SKM-1 (cell line): Measurements from ENCODE around the gene EFCAB6.

Experiments
- DNase-seq: peaks from one replicate; lab custom pipeline; 2025; ENCODE audit not compliant: unreplicated experiment; lab: John Stamatoyannopoulos, UW

Gene EFCAB6

DNA sequence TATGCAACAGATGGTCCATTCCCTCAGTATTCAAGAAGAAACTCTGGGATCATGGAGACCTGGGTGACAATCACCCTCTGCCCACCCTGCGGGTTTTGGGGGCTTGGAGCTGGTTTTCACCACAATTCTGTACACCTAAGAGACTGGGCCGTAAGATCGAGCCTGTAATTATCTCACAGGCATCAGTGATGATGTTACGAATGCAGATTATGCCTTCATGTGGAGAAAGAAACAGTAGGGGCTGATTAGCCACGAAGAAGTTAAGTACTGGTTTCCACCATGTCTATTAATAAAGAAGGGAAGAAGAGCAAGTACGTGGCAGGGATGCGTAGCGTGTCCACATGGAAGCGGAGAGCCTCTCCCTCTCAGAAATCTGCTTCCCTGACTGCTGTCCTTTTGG, 5.3 kb upstream of the EFCAB6 start:
- DNase-seq = no peak

GRCh38 chr22:43814264-43814663, 2.2 kb upstream of the EFCAB6 start:
- DNase-seq = no peak

DNA sequence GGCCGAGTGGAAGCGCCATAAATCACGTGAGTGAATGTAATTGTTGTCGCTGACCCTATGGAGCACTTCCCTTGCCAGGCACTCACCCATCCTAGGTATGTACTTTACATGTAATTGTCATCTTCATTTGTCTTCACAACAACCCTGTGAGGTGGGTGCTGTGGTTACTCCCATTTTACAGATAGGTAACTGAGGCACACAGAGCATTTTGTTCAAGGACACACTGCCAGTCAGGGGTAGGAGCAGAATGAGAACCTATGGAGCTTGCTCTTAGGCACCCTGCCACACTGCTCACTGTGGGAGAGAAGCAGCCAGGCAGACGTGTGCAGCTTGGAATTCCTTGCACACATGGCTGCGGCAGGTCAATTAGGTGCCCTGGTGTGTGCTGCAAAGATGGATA, 785 bp upstream of the EFCAB6 start:
- DNase-seq = no peak

DNA sequence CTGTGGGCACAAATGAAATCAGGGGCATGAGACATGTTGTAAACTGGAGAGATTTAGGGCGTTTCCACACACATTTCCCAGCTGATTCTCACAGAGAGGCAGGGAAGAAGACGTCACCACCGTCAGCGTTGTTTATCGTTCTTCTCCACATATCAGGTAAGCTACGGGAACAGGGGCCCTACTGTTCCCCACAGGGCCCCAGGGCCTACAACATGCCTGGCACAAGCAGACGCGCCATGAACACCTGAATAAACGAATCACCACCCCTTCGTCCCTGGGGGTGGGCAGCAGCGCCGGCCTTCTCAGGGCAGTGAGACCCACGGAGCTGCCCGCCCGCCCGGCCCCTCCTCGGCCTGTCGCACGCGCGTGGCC, 342 bp downstream of the EFCAB6 start:
- DNase-seq = no peak

DNA sequence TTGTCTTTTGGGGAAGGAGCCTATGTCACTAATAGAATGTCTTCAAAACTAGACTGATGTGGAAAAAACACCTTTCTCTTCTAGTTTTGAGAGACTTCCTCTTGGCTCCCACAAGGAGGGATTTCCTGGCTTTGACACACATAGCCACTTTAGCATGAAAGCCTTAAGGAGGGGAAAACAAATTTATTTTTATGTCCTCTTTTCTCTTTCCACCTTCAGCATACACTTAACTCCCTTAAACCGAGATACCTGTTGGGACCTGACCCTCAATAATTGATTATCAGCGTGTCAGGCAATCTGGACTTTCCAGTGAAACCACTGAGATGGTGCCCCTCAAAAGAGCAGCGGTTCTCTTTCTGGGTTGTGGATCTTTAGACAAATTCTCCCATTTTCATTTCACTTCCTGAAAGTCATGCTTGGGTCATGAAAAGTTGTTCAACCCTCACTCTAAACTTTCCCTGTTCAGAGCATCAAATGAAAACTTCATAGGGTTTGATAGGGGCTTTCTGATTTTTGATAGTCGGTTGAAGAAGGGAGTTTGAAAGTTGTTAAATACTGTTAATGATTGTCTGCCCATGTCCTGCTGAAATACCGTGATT, 9.1 kb downstream of the EFCAB6 start:
- DNase-seq = no peak

DNA sequence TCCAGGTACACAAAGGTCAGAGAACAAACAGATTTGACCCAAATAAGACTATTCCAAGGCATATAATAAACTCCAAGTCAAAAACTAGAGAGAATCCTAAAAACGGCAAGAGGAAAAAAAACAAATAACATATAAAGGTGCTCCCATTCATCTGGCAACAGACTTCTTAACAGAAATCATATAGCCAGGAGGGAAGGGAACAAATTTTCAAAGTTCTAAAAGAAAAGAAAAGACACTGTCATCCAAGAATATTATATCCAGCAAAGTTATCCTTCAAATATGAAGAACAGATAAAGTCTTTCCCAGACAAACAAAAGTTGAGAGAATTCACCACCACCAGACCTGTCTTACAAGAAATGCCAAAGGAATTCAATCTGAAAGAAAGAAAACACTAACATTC, 11.1 kb downstream of the EFCAB6 start:
- DNase-seq = no peak

DNA sequence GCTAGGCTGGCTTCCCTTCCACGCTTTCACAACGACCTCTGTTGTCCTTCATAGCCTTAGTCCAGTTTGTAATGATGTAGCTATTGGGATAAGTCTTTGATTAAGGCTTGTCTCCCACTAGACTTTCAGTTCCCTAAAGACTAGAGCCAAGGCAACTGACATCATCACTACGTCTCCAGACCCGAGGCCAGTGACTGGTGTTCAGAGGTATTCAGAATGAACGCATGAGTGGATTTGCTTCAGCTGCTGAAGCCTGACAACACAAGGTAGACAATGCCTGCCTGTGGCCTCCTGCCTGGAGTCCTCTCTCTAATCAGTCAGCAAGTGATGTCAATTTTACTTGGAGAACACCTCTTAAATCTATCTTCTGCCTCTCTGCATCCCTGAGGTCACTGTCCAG, 13.6 kb downstream of the EFCAB6 start:
- no peak for DNase-seq

DNA sequence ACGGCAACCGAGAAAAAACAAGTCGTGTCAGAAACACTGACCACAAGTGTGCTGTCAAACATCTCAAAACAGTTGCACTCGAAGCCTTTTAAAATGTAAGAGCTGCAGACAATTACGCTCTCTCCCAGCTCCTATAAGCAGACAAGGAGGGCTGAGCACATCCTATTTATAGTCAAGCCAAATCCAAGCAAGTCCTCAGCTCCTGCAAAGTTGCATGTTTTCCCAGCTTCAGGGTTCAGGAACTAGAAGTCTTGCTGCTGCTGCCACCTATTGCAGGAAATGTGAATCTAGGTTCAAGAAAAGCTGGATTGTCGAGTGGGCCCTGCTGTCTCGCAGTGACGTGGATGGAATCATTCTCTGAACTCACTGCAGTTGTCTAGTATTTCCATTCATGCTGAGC, 15.5 kb downstream of the EFCAB6 start:
- no peak for DNase-seq

GRCh38 chr22:43795320-43795719, 16.8 kb downstream of the EFCAB6 start:
- no peak for DNase-seq

GRCh38 chr22:43792905-43793304, 19.2 kb downstream of the EFCAB6 start:
- no peak for DNase-seq

- DNase-seq = no peak
Observed at GRCh38 chr22:43789452-43789851, 22.7 kb downstream of the EFCAB6 start.

DNA sequence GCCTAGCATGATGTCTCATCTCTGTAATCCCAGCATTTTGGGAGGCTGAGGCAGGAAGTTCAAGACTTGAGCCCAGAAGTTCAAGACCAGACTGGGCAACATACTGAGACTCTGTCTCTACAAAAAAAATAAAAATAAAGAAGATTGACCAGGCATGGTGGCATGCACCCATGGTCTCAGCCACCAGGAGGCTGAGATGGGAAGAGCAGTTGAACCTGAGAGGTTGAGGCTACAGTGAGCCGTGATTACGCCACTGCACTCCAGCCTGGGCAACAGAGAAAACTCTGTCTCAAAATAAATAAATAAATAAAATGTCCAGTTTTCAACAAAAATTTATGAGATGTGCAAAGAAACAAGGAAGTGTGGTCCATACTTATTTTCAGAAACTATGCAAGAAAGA, 28.3 kb downstream of the EFCAB6 start:
- DNase-seq = no peak

- no peak for DNase-seq
Observed at GRCh38 chr22:43782448-43782847, 29.7 kb downstream of the EFCAB6 start.

- DNase-seq = no peak
Observed at GRCh38 chr22:43777286-43777685, 34.8 kb downstream of the EFCAB6 start.

DNA sequence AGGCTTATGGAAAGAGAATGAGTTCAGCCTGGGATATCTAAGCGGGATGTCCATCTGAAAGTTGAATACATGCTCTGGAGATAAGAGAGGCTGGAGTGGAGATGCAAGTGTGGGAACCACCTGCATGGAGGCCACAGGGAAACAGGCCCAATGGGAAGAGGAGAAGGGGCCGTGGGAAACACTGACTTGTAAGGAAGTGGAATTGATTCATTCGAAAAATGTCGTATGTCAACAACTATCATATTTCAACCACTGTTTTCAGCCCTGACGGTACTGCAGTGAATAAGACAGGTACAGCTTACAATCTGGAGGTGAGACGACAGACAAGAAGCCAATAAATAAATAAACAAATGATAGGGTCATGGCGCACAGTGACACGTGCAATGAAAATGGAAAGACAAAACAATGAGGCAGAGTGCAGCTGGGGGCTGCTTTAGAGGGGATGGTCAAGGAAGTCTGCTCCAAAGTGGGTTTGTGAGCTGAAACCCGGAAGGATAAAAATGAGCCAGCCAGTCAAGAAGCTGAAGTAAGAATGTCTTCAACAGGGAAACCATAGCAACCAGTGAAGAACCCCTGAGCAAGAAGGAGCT, 35.9 kb downstream of the EFCAB6 start:
- no peak for DNase-seq

- DNase-seq = no peak
Observed at GRCh38 chr22:43774318-43774915, 37.7 kb downstream of the EFCAB6 start.

- DNase-seq = no peak
Observed at GRCh38 chr22:43772831-43773230, 39.3 kb downstream of the EFCAB6 start.

DNA sequence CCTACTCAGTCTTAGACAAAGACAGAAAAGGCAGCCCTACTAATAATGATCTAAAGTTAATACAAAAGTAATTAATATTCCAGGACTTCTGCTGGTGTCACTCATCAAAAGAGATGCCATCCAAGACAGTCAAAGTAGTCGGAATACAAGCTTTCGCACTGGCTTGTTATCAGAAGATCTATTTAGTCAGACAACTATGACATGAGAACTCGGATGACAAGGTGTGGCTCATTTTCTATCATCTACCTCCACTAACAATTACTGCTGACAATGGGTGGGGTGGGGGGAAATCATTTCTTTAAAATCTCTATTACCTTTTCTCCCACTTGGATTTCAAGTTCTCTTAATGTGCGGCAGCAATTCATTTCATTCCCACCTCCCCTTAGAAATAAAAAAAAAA, 56.7 kb downstream of the EFCAB6 start:
- no peak for DNase-seq

DNA sequence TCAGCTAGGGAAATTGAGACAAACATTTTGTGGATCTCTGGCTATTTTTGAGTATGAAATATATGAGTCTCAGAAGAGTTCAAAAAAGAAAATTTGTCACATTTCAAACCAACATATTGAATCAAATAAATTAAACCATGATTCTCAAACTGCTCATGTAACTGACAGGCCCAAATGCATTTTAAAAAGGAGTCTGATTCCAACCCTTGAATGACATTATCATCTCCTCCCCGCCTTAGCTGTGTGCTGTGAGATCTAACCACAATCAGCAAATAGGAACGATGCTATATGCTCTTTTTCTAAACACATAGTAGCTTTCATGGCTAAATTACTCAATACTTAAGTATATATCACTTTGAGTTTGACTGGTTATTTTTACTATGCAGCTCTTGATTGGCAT, 57.1 kb downstream of the EFCAB6 start:
- no peak for DNase-seq

DNA sequence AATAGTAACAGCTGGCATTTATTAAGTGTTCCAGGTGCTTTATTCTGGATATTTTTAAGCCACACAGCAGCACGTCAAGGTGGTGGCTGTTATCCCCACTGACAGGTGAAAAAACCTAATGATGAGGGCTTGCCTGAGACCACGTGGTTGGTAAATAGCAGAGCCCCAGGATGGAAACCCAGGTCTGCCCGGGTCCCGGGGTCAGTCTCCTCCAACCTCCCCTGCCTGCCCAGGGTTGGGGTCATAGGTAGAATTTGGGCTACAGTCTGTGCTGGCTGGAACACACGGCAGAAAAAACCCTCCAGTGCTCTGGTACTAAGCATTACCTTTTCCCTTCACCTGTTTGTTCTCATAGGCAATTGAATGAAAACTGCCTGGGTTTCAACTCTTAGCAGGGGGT, 57.9 kb downstream of the EFCAB6 start:
- no peak for DNase-seq

DNA sequence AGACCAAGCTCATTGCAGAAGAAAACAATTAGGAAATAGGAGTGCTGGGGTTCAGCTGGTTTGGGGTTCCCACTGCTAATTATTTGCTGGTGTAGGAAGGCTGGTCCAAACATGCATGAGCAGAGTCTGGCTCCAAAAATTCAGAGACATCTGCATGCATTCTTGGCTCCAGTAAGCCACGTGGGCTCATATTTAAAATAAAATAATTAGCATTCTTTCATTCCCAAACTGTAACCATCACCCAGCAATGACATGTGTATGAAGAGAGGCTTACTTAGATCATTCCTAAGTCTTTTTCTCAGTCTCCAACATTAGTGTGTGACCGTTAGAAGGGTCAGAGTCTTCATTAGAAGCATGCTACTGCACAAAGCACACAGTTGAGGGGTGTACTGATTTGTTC, 58.4 kb downstream of the EFCAB6 start:
- DNase-seq = no peak

GRCh38 chr22:43750751-43751150, 61.4 kb downstream of the EFCAB6 start:
- DNase-seq = no peak

- no peak for DNase-seq
Observed at GRCh38 chr22:43749473-43749872, 62.6 kb downstream of the EFCAB6 start.
